HG03432 (cell line): ENCODE measurements around the gene MYOM3.
"Not testable (repeated sequence)": the region's sequence is repeated elsewhere in the genome, so short reads cannot be mapped to it uniquely, and the experiment has no call there.

Source experiments
- ATAC-seq: cut with Tn5 transposase; IDR thresholded peaks from one replicate; pipeline ENCODE4 v1.9.1; 2021; ENCODE audit warnings: mild to moderate bottlenecking, moderate library complexity; ENCODE audit not compliant: unreplicated experiment

MYOM3 gene

DNA sequence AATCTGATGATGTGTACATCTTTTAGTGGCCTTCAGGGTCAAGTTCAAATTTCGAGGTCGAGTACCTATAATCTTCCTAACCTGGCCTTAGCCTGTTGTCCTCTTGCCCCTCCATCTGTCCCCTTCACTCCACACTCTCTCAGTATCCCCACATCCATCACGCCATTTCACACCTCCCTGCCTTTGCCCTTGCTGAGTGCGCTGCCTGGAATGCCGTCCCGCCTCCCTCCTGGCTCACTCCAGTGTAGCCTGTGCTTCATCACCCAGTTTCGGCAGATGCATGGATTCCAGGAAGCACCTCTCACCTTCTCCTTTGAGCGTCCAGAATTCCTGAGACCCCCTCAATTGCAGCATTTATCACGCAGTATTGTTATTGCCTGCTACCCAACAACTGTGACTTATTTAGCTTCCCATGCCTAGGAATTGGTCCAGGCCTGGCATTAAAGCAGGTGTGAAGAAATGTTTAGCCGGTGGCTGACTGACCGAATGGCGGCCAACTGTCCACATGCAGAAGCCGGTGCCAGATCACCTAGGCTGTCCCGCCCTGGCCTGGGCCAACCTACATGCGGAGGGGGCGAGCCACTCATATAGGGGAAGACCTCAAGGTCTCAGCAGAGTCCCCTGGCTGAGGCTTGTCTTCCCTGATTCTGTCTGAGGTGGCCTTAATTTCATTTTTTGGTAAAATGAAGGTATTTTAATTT, 34.5 kb downstream of the MYOM3 start:
- ATAC-seq: no peak

DNA sequence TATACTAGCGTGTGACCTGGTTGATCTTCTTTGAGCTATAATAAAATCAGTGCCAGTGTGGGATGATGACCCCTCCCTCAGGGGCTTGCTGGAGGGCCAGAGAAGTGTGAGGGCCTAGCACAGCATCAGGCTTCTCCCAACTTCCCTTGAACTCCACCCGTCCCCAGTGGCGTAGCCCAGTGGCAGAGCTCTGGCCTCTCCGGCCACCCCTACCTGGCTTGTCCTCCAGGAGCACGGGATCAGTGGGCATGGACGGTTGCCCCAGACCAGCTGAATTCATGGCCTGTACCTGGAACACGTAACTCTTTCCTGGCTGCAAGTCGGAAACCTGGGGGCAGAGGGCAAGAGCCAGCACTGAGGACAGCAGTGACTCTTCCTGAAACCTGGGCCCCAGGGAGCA, 36.0 kb downstream of the MYOM3 start:
- no peak for ATAC-seq

DNA sequence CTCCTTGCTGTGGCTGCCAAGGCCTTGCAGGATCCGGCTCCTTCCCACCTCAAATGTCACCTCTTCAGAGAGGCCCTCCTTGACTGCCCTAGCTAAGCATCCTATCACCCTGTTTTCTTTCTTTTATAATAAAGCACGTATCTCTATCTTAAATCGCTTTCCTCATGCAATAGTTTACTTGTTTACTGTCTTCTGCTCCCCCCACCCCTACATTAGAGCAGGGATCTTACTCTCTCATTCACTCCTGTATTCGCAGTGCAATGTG, 36.4 kb downstream of the MYOM3 start:
- ATAC-seq: no peak

DNA sequence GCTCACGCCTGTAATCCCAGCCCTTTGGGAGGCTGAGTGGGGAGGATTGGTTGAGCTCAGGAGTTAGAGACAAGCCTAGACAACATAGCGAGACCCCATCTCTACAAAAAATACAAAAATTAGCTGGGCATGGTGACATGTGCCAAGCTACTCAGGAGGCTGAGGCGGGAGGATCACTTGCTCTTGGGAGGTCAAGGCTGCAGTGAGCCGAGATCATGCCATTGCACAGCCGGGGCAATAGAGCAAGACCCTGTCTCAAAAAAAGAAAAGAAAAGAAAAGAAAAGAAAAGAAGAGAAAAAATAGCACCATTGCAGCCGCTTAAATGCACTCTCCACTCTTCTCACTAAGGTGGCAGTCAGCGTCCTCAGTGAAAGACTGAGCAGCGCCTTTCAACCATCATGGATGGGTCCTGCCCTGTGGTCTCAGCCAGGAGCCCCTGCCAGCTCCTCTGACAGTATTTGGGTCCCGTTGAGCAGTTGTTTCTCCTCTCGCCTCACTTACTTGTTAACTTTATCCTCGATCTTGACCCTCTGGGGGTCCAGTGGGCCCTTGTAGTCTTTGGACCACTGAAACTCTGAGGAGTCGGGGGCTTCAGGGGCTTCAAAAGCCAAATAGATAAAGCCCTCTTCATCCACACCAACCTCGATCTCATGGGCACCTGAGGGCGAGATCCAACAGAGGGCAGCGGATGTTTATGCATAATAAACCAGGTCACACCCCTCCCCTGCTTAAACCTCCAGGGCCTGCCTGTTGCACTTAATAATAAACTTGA, 36.9 kb downstream of the MYOM3 start:
- ATAC-seq: no peak

DNA sequence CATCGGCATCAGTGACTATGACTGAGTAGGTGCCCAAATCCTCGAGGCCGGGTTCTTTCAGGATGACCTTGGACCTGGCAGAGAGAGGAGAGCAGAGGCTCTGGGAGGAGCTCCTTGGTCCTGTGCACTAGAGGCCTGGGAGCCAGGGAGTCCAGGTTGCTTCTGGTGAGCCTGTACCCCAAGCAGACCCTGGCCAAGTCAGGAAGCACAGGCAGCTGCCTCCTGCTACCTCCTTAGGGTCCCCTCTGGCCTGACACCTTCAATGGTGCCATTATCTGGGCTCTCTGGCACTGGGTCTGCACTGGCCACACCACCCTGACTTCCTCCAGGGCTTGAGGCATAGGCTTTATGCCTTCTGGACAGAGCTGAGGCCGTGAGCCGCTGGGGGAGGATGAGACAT, 37.7 kb downstream of the MYOM3 start:
- no peak for ATAC-seq

DNA sequence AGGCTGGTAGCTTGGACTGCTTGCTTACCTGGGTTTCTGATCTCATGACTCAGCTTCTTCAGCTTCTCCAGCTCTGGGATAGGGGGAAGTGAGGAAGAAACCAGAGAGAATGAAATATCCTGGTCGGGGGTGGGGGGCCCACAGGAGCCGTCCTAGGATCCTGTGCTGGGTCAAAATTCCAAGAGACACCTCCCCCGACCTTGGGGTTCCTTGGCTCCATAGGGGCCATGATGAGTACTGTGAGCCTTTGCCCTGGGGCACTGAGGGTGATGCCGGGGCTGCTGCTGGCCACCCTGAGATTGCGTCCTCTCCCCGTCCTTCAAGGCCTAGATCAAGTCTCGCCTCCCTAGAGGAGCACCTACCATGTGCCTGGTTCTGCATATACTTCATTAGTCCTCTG, 40.0 kb downstream of the MYOM3 start:
- ATAC-seq: no peak

DNA sequence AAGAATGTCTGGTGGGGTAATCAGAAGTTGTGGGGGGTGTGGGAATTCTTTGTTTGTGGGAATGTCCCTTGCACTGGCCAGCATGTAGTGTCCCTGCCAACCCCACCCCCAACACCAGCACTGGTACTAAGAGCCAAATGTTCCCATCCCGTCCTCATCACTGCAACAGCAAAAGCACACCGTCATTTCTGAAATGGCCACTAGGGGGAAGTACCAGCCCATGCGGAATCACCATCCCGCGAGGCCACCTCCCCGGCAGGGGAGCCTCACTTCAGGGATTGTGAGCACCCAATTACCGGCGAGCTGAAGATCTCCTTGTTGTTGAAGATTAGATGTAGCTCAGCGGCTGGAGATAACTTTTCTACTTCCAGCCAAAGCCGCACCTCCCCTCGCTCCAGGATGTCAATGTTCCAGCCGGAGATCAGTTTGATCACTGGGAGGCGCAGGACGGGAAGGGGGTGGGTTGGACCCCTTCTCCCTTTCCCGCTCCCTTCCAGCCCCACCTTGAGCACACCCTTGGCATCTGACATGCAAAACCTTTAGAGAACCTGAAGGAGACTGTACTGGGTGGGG, 41.0 kb downstream of the MYOM3 start:
- ATAC-seq: no peak

DNA sequence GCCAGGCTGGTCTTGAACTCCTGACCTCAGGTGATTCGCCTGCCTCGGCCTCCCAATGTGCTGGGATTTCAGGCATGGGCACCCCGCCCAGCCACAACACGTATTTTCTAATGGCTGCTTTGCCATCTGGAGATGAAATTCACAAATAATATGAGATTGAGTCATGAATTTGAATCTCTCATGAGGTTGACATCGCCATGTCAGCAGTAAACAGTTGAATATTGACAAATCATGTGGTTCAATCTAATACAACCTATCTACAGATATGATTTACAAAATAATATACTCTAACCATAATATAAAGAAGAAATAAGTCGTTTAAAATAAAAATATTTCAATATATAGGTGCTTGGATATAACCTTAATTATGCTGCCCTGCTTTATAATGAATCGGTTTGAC, 42.1 kb downstream of the MYOM3 start:
- ATAC-seq: no peak

DNA sequence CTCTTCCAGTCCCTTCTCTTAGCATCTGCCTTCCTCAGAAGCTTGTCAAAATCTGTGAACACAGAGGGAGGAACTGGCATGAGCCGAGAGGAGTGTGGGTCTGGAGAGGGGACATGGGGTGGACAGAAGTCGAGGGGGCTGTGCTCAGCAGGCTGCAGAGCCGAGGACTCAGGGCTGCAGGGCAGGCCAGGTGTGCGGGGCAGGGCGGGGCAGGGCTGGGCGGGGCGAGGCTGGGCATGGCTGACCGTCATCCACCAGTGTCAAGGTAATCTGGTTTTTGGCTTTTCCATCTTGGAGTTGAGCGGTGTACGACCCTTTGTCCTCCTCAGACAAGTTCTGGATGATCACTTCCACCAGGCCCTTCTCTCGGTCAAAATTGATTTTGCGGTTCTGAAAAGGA, 44.0 kb downstream of the MYOM3 start:
- no peak for ATAC-seq

DNA sequence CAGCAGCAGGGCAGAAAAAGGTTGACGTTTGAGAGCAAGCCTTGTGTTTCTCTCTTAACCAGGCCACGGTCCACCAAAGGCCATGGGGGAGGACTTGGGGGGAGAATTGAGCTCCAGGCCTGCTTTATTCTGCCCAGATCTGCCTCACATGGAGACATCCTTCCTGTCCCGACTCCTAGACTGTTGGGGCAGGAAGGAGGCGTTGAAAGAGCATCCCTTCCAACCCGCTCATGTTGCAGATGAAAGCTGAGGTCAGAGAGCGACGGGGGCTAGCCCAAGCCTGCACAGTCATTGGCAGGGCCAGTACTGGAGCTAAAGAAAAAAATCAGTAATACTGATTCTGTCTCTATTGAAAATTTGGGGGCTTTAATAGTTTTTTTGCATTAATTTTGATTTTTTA, 46.6 kb downstream of the MYOM3 start:
- no peak for ATAC-seq

DNA sequence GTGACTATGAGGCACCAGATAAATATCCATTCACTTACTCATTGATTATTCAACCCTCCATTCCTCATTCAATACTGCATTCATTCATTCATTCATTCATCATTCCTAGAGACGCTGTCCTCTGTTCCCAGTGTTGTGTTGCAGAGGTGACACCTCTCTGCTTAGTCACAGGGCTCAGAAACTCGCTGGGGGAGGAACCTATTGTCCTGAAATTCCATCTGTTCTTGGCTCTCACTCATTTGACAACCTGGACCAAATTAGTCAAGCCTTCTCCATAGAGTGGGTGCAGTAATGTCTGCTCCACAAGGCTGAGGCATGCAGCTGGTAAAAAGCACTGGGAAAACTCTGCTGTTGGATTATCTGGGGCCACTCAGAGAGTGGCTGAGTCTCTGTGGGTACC, 49.7 kb downstream of the MYOM3 start:
- ATAC-seq: no peak

DNA sequence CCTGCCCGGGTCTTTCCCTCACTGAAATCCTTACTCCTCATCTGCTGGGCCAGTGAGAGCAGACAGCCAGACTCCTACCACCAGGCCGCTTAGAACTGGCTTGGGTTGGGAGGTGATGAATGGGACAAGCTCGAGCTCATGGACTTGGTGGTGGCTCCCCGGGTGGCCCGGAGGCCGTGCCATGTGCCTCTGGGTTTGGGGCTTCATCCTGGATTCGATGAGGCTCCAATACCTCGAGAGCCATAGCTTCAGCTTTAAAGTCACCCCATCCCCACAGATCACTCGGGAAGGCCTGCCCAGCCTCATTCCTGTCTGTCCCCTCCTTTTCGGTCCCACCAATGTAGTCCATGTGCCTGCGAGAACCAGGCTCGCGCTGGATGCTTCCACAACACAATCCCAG, 51.5 kb downstream of the MYOM3 start:
- no peak for ATAC-seq

DNA sequence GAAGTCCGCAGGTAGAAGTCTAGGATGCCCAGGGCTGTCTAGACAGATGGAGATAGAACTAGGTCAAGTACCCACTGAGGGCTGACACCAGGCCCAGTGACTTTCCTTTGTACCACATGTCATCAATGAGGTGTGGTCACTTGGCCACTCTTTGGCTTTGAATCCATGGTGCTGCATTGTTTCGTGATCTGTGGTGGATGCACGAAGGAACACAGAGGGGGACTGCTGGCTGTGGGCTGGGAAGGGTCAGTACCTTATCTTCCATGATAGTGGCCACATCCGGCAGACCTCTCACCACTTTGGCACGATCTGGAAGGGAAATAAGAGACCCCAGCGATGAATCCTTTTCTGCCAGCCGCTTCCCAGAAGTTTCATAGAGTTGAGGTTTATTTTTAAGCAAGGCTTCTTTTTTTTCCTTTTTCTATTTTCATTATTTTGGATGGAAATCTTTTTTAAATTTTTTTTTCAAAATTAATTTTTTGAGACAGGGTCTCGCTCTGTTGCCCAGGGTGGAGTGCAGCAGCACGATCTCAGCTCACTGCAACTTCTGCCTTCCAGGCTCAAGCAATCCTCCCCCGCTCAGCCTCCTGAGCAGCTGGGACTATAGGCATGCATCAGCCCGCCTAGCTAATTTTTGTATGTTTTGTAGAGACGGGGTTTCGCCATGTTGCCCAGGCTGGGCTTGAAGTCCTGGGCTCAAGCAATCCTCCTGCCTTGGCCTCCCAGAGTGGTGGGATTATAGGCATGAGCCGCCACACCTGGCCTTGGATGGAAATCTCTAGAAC, 53.1 kb downstream of the MYOM3 start:
- no peak for ATAC-seq

DNA sequence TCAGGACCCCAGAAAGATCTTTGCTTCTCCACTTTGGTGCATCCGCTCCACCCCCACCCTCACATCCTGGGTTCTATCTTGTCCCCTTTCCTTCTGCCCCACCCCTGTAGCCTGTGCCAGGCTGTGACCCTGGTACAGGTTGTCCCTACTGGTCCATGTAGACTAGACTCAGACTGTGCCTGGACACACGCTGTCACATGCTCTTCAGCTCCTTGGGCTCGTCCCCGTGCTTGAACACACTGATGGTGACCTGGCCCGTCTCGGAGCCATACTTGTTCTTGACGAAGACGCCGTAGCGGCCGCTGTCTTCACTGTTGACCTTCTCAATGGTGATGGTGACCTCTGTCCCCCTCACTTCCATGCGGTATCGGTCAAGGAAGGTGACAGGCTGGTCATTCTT, 54.8 kb downstream of the MYOM3 start:
- ATAC-seq: no peak

DNA sequence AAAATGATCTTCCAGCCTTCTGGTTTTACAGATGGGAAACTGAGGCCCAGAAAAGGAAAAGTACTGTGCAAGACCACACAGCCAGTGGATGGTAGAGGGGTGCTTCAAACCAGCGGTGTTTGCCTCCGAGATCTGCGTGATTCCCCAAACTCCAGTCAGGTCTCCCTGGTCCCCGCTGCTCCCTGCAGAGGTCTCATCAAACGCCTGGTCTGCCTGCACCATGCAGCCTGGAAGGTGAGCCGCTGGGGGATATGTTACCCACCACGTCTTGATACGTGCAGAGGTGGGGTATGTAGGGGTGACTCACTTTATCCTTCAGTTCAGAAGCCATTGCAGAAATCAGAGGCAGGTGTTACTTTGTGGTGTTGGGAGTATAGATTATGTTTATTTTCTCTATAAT, 56.3 kb downstream of the MYOM3 start:
- no peak for ATAC-seq

DNA sequence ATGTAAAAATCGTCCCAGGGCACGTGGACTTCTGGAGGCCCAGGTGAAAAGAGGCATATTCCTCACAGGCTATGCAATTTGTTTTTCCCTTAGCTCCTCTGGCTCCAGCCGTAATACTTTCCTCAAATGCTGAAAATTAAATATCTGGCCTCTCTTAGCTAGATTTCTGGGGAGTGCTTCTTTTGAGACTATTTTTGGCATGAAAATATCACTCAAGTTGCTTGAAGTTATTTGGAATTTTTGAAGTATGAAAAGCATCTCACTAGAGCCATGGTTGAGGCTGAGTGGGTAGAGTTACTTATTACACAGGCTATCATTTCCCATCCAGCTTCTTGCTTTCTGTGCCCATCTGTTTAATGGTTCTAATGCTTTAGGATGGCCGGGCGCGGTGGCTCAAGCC, 59.7 kb downstream of the MYOM3 start:
- no peak for ATAC-seq

DNA sequence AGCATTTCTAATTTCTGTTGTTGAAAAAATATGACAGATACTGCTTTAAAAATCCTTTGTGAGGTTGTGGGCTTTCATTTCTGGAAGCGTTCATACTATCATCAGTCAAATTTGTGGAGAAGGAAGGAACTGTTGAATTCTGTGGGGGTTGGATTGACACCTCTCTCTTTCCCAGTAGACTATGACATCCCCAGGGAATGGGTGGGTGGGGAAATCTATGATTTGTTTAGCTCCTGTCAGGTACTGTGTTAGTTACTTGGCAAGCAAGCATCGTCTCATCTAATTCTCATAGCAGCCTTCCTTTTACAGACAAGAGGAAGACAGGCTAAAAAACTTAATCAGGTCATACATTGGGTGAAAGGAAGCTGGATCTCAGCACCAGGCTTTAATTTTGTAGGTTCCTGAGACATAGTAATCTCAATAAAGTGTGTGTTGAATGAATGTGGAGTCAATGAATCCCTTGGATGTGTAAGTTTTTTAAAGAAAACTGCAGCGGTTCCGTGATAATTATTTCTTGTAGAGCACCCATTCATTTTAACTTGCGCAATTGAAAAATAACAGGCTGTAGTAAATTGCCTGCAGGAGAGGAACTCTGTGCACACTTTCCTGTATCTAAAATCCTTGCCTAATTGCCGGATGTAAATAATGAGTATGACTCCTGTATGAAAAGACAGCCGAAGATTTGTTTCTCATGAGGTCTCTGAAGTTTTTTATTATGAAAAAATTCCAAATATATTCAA, 60.6 kb downstream of the MYOM3 start:
- ATAC-seq: no peak

DNA sequence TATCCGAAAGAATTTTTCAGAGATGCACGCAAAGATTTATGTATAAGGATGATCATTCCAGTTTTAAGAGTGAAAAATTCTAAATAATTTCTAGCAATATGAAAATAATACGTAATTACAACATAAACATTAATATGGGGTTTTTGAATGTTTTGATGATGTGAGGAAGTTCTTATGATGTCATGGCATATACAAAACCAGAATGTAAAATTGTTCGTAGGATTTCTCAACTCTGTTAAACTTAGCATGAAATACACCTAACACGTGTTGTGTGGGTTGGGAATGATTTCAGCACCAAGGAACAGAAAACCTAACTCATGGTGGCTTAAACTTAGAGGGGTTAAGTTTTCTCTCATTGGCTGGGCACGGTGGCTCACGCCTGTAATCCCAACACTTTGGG, 62.2 kb downstream of the MYOM3 start:
- ATAC-seq: no peak

DNA sequence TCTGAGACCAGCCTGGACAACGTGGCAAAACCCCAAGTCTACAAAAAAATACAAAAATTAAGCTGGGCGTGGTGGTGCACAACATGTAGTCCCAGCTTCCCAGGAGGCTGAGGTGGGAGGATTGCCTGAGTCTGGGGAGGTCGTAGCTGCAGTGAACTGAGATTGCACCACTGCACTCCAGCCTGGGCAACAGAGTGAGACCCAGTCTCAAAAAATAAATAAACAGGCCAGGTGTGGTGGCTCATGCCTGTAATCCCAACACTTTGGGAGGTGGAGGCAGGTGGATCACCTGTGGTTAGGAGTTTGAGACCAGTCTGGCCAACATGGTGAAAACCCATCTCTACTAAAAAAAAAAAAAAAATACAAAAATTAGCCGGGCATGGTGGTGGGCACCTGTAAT, 63.0 kb downstream of the MYOM3 start:
- ATAC-seq: not testable (repeated sequence)

DNA sequence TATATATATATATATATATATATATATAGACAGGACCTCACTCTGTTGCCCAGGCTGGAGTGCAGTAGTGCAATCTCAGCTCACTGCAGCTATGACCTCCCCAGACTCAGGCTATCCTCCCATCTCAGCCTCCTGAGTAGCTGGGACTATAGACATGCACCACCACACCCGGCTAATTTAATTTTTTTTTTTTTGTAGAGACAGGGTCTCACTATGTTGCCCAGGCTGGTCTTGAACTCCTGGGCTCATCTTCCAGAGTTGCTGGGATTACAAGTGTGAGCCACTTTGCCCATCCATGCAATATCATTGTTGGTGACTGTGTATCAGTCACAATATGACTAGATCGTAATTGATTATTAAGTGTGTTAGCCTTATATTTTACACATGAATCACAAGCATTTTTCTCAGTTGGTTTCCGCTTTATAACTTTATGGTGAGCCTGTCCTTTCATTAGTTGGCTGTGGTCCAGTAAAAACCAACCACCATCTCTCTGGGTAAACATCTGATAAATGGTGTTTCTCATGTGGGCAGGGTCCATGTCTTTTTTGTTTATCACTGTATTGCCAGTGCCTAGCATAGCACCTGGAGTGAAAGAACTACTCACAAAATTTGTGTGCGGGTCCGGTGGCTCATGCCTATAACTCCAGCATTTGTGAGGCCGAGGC, 63.6 kb downstream of the MYOM3 start:
- no peak for ATAC-seq

DNA sequence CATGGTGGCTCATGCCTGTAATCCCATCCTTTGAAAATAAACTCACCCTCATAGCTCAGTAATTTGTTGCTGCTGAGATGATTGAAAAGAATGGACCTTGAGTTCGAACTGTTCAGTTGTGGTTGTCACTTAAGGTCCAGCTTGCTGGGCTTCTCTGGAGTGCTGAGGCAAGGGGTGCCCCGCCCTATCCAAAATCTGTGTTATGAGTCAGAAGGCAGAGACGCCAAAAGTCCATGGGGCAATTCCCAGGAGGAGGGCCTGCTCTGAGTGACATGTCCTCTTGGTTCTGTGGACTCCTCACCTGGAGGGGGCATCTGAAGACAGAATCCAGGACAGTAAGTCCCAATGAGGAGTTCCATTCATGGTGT, 64.8 kb downstream of the MYOM3 start:
- ATAC-seq: no peak
